Suprapubic skin (tissue), 4 donors: ENCODE data around the gene DNAJC21.

Experiments used
- POLR2A ChIP-seq, 2 donors: fragments of 450-650 bp; IDR thresholded peaks; one replicate each; pipeline ENCODE4 v1.6.1; 2017; ENCODE audit warnings: antibody characterized with exemption in 2 of 2, mild to moderate bottlenecking in 2 of 2, moderate library complexity in 2 of 2
- POLR2AphosphoS5 ChIP-seq, 3 donors: sonication (generic); formaldehyde crosslinking; IDR thresholded peaks; one replicate each; pipeline ENCODE4 v1.6.1; 2017; ENCODE audit warnings: antibody characterized with exemption in 3 of 3

GRCh38 chr5:34991486-34992238 is 62.3 kb downstream of the DNAJC21 start:
- no peak for TF ChIP-seq POLR2AphosphoS5 (IDR thresholded peaks at IDR 0.05)
- no peak for TF ChIP-seq POLR2A (IDR thresholded peaks at IDR 0.05)
